Chondrocyte (in vitro differentiated cells): Measurements from ENCODE around the gene GPC1. TPM values are rescaled to one million over a fixed set of nuclear protein-coding genes. Genes with fewer than 3 reads are reported as not detected.

ENCODE experiments used
- DNase-seq: peaks from one replicate; pipeline ENCODE4 v3.0.0; 2021; ENCODE audit warnings: mixed read lengths, low spot score
- H3K27ac Mint-ChIP-seq: one replicate; pipeline ENCODE4 v1.8.0; 2021; ENCODE audit warnings: mild to moderate bottlenecking, moderate library complexity, mixed read lengths; ENCODE audit not compliant: unreplicated experiment
- H3K27me3 Mint-ChIP-seq: 2 replicates; pipeline ENCODE4 v1.8.0; 2021; ENCODE audit warnings: low read depth, mixed read lengths
- H3K36me3 Mint-ChIP-seq: 2 replicates; pipeline ENCODE4 v1.8.0; 2021; ENCODE audit warnings: low read depth, mixed read lengths
- H3K4me1 Mint-ChIP-seq: 2 replicates; pipeline ENCODE4 v1.8.0; 2021; ENCODE audit warnings: low read depth, mild to moderate bottlenecking, mixed read lengths
- H3K4me3 Mint-ChIP-seq: one replicate; pipeline ENCODE4 v1.8.0; 2021; ENCODE audit warnings: mild to moderate bottlenecking, moderate library complexity, mixed read lengths; ENCODE audit not compliant: unreplicated experiment
- H3K9me3 Mint-ChIP-seq: 2 replicates; pipeline ENCODE4 v1.8.0; 2021; ENCODE audit warnings: low read depth, mixed read lengths
- CTCF ChIP-seq: fragments of 200-600 bp; sonication (generic); IDR thresholded peaks from 2 replicates; pipeline ENCODE4 v1.5.0; 2021; ENCODE audit warnings: antibody characterized with exemption, mild to moderate bottlenecking, moderate library complexity
- total RNA-seq: library from RNA; stranded (reverse); gene quantifications from 3 replicates; pipeline ENCODE4 v1.2.1, GENCODE V29; 2021

The GPC1 gene
- total RNA-seq, 1 donor from 2014 or later: 264 TPM

GRCh38 chr2:240458044-240458899, 22.8 kb downstream of the GPC1 start:
- Mint-ChIP-seq H3K27ac (no peak overlapping the region), H3K27me3 (no peaks in the 10 kb centered on the region), H3K36me3 (peaks cover 4% of the 10 kb centered on the region), H3K9me3 (no peaks in the 10 kb centered on the region), H3K4me3 (no peak overlapping the region), H3K4me1 (peaks cover 23% of the 10 kb centered on the region)
- TF ChIP-seq CTCF: no peak
- peak; percentile 91 for DNase-seq

GRCh38 chr2:240458900-240459391, 23.5 kb downstream of the GPC1 start:
- Mint-ChIP-seq H3K27me3 (no peaks in the 10 kb centered on the region), H3K4me1 (peaks cover 22% of the 10 kb centered on the region), H3K27ac (no peak overlapping the region), H3K4me3 (no peak overlapping the region), H3K9me3 (no peaks in the 10 kb centered on the region), H3K36me3 (peaks cover 8% of the 10 kb centered on the region)
- TF ChIP-seq CTCF: no peak
- DNase-seq: no peak

- H3K27me3 Mint-ChIP-seq: no peaks in the 10 kb centered on the region
- H3K36me3 Mint-ChIP-seq: peaks cover 14% of the 10 kb centered on the region
- no peaks in the 10 kb centered on the region for H3K9me3 Mint-ChIP-seq
- H3K4me3 Mint-ChIP-seq: no peak overlapping the region
- no peak overlapping the region for H3K27ac Mint-ChIP-seq
- H3K4me1 Mint-ChIP-seq: peaks cover 17% of the 10 kb centered on the region
- peak; percentile 89 for DNase-seq
- TF ChIP-seq CTCF: no peak
Measured at GRCh38 chr2:240459401-240460252, 24.2 kb downstream of the GPC1 start.

GRCh38 chr2:240460253-240460711, 24.8 kb downstream of the GPC1 start:
- Mint-ChIP-seq H3K36me3 (peaks cover 16% of the 10 kb centered on the region), H3K4me1 (peaks cover 11% of the 10 kb centered on the region), H3K9me3 (no peaks in the 10 kb centered on the region), H3K27ac (no peak overlapping the region), H3K4me3 (no peak overlapping the region), H3K27me3 (no peaks in the 10 kb centered on the region)
- peak; percentile 84 for DNase-seq
- TF ChIP-seq CTCF: no peak
